ENCODE data around the gene ZP1.
"Not testable (repeated sequence)": the region's sequence is repeated elsewhere in the genome, so short reads cannot be mapped to it uniquely, and the experiment has no call there.

ZP1 gene, protein sequence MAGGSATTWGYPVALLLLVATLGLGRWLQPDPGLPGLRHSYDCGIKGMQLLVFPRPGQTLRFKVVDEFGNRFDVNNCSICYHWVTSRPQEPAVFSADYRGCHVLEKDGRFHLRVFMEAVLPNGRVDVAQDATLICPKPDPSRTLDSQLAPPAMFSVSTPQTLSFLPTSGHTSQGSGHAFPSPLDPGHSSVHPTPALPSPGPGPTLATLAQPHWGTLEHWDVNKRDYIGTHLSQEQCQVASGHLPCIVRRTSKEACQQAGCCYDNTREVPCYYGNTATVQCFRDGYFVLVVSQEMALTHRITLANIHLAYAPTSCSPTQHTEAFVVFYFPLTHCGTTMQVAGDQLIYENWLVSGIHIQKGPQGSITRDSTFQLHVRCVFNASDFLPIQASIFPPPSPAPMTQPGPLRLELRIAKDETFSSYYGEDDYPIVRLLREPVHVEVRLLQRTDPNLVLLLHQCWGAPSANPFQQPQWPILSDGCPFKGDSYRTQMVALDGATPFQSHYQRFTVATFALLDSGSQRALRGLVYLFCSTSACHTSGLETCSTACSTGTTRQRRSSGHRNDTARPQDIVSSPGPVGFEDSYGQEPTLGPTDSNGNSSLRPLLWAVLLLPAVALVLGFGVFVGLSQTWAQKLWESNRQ

DNA sequence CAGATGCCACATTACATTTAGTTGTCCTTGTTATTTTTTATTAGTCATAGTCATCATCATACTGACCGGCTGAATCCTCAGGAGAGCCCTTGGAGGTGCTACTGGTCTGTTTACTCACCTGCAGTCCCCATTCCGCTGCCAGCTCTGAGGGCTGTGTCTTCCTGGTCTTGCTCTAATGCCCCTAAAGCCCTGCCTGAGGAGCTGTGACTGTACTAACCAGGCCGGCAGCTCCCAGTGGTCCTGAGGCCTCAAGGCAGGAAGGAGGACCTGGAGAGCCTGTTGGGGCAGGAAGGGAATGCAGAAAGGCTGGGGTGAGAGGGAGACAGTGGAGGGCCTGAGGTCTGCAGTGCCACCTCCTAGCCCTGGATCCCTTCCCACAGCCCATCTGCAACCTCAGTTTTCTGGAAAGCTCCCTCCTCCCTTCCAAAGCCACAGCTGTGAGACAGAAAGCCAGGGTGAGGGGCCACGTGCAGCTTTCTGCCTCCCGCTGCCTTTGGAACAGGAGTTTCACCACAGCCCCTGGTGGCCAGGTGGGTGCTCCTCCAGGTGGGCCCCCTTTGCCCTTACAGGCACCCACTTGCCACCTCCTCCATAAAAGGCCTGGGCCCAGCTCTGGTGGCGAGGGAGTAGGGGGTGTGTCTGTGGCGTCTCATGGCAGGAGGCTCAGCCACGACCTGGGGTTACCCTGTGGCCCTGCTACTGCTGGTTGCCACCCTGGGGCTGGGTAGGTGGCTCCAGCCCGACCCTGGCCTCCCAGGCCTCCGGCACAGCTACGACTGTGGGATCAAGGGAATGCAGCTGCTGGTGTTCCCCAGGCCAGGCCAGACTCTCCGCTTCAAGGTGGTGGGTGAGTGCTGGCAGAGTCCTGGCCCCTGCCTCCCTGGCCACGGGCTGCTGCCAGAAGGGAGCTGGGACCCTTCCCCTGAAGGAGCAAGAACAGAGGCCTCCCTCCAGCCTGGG, at the start of gene ZP1:
Gene ZP1 (plus strand): TSS at position 632 of the 960 bp plus-strand sequence. CDS start 20 bp downstream, at position 652.
- no peak within 1 kb of the TSS for H3K27ac ChIP-seq
- H3K27me3 ChIP-seq = no peaks in the 10 kb centered on the region
- no peaks in the 10 kb centered on the region for H3K9me3 ChIP-seq
- no peaks in the 10 kb centered on the region for H3K4me1 ChIP-seq (ENCODE audit: control insufficient read depth in 1 of 2, insufficient read depth in 1 of 2, low read depth in 1 of 2, low read length in 1 of 2)
- H3K4me3 ChIP-seq (ENCODE audit: low read depth in 1 of 2, low read length in 1 of 2) = no peak within 1 kb of the TSS
- TF ChIP-seq, protein P1, sequence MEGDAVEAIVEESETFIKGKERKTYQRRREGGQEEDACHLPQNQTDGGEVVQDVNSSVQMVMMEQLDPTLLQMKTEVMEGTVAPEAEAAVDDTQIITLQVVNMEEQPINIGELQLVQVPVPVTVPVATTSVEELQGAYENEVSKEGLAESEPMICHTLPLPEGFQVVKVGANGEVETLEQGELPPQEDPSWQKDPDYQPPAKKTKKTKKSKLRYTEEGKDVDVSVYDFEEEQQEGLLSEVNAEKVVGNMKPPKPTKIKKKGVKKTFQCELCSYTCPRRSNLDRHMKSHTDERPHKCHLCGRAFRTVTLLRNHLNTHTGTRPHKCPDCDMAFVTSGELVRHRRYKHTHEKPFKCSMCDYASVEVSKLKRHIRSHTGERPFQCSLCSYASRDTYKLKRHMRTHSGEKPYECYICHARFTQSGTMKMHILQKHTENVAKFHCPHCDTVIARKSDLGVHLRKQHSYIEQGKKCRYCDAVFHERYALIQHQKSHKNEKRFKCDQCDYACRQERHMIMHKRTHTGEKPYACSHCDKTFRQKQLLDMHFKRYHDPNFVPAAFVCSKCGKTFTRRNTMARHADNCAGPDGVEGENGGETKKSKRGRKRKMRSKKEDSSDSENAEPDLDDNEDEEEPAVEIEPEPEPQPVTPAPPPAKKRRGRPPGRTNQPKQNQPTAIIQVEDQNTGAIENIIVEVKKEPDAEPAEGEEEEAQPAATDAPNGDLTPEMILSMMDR (IDR thresholded peaks at IDR 0.05) = no peak
- no peaks in the 10 kb centered on the region for H3K36me3 ChIP-seq

DNA sequence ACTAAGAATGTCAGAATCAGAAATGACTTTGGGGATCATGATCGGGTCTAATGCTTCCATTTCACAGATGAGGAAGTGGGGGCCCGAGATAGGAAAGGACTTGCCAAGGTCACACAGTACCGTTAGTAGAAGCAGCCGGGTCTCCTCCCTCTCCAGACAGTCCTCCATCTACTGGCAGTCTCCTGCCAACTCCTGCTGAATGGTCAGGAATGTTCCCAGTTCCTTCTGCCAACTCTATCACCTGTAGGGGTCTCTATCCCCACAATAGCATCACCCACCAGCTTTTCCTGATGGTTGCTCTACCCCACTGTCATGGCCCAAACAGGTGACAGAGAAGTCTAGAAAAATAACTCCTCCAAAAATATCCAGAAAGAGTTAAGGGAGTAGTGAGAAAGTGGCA, 49.3 kb upstream of the ZP1 start:
- H3K27ac ChIP-seq = no peak overlapping the region
- H3K9me3 ChIP-seq = peaks cover 7% of the 10 kb centered on the region

DNA sequence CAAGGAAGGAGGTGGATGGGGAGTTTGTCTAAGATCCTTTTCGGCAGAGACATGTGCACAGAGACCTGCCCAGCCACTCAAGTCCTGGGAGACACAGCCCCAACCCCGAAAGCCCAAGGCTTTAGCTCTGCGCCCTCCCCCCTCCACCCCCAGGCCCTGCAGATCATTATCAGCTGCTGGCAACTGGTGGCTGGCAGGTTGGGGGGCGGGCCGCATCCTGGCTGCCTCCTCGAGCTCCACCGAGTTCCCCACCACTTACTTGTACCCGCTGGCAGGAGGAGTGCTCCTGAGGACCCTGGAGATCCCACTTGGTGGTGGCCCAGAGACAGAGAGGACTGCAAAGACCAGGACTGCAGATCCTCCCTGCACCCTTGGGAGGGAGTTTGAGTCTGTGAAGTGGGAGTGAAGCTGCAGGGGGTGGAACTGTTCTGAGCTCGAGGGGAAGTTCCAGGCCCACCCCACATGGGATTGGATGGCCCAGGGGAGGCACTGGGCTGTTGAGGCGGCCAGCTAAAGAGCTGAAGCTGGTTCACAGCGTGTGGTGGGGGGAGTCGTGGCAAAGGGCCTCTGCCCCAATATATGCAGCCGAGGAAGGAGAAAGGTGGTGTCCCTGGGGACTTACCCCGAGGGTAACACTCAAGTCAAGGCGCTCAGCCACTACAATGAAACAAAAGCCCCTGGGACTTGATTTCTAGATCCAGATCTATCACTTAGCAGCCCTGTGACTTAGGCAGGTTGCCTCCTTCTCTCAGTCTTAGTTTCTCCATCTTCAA, 45.3 kb upstream of the ZP1 start:
- Histone ChIP-seq H3K4me3 (ENCODE audit: low read depth in 1 of 2, low read length in 1 of 2) (no peak overlapping the region), H3K36me3 (no peaks in the 10 kb centered on the region), H3K4me1 (ENCODE audit: control insufficient read depth in 1 of 2, insufficient read depth in 1 of 2, low read depth in 1 of 2, low read length in 1 of 2) (no peaks in the 10 kb centered on the region), H3K9me3 (no peaks in the 10 kb centered on the region), H3K27me3 (peaks cover 5% of the 10 kb centered on the region), H3K27ac (no peak overlapping the region)
- TF ChIP-seq, protein P1 (IDR thresholded peaks at IDR 0.05) = no peak

More for the DNA sequence above, 49.3 kb upstream of the ZP1 start:
- TF ChIP-seq, protein P1 (IDR thresholded peaks at IDR 0.05) = no peak
- Histone ChIP-seq H3K27me3 (peaks cover 5% of the 10 kb centered on the region), H3K4me1 (ENCODE audit: control insufficient read depth in 1 of 2, insufficient read depth in 1 of 2, low read depth in 1 of 2, low read length in 1 of 2) (no peaks in the 10 kb centered on the region), H3K4me3 (ENCODE audit: low read depth in 1 of 2, low read length in 1 of 2) (no peak overlapping the region), H3K36me3 (no peaks in the 10 kb centered on the region)

DNA sequence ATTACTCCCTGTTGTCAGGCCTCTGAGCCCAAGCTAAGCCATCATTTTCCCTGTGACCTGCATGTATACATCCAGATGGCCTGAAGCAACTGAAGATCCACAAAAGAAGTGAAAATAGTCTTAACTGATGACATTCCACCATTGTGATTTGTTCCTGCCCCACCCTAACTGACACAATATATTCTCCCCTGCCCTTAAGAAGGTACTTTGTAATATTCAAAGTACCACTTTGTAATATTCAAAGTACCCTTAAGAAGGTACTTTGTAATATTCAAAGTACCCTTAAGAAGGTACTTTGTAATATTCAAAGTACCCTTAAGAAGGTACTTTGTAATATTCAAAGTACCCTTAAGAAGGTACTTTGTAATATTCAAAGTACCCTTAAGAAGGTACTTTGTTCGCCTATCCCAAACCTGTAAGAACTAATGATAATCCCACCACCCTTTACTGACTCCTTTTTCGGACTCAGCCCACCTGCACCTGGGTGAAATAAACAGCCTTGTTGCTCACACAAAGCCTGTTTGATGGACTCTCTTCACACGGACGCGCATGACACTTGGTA, 43.5 kb upstream of the ZP1 start:
- H3K9me3 ChIP-seq; H3K4me3 ChIP-seq (ENCODE audit: low read depth in 1 of 2, low read length in 1 of 2); H3K36me3 ChIP-seq; H3K27me3 ChIP-seq; H3K27ac ChIP-seq; H3K4me1 ChIP-seq (ENCODE audit: control insufficient read depth in 1 of 2, insufficient read depth in 1 of 2, low read depth in 1 of 2, low read length in 1 of 2): not testable (repeated sequence)

DNA sequence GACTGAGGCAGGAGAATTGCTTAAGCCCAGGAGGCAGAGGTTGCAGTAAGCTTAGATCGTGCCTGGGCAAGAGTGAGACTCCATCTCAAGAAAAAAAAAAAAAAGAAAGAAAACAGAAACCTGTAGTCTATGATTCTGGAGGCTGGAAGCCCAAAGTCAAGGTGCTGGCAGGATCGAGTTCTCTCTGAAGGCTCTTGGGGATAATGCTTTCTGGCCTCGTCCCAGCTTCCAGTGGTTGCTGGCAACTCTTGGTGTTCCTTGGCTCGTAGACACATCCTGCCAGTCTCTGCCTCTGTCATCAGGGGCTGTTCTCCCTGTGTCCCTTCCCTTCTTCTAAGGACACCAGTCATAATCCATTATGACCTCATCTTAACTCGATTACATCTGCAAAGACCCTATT, 42.2 kb upstream of the ZP1 start:
- H3K4me1 ChIP-seq (ENCODE audit: control insufficient read depth in 1 of 2, insufficient read depth in 1 of 2, low read depth in 1 of 2, low read length in 1 of 2) = no peaks in the 10 kb centered on the region
- no peak overlapping the region for H3K27ac ChIP-seq
- H3K9me3 ChIP-seq = no peaks in the 10 kb centered on the region
- TF ChIP-seq, protein P1 (IDR thresholded peaks at IDR 0.05) = no peak
- peaks cover 5% of the 10 kb centered on the region for H3K27me3 ChIP-seq
- H3K4me3 ChIP-seq (ENCODE audit: low read depth in 1 of 2, low read length in 1 of 2) = no peak overlapping the region
- no peaks in the 10 kb centered on the region for H3K36me3 ChIP-seq

Data from neutrophil (primary cell).